Nucleus accumbens (tissue), 56 donors: Measurements from ENCODE around the gene PARP11.
A peak's percentile ranks its signal among the peaks of the same experiment; 100 is the strongest.

Experiments used
- DNase-seq, 56 donors: peaks; one replicate each; lab custom pipeline; 2025; lab: John Stamatoyannopoulos, UW

PARP11 gene, protein sequence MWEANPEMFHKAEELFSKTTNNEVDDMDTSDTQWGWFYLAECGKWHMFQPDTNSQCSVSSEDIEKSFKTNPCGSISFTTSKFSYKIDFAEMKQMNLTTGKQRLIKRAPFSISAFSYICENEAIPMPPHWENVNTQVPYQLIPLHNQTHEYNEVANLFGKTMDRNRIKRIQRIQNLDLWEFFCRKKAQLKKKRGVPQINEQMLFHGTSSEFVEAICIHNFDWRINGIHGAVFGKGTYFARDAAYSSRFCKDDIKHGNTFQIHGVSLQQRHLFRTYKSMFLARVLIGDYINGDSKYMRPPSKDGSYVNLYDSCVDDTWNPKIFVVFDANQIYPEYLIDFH

DNA sequence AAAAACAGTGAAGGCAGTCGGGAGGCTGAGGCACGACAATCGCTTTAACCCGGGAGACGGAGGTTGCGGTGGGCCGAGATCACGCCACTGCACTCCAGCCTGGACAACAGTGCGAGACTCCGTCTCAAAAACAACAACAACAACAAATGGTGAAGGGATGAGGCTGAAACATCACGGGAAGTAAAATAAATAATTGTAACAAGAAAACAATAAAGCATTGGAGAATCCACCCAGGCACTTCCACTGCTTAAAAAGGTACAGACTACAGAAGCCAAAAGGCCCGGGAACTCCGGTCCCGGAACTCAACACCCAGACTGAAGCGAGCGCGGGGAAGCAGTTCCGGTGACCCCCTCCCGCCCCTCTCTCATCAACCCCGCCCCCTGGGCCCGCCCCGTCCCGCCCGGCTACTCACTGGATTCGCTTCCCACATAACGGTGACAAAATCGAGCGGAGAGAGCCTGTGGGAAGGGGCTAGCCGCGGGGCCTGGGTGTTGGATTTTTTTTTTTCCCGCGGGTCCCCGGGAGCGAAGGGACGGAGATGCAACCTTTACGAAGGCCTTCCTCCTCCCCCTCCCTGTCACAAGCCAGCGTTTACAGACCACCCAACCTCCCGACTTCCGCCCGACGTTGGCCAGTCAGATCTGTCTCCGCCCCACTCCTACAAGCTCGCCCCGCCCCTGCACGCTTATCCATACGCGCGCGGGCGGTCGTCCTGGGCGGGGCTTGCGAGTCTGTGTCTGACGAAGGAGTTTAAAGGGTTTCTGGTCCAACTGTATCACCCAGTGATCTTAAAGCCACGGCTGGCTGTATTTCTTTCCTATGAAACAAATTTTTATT lies at the start of gene PARP11:
Gene PARP11 (minus strand): TSS at position 600 of the 837 bp plus-strand sequence. CDS start 170 bp downstream, at position 430.
- DNase-seq = peak; percentile 61 to 99 (median 96)

DNA sequence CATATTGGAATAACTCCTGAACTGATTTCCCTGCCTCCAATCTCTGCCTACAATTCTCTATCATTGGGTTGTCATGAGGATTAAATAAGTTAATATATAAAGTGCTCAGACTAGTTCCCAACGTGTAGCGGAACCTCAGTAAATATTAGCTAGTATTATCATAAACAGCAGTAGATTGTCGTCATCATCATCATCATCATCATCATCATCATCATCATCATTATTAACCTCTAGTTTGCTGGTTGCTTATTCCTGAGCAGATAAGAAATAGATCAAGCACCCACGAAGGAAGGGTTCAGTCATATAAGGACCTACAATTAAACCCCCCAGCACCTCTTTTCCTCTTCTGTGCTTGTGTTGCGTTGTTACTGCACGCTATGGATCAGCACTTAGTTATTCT lies 48.8 kb upstream of the PARP11 start:
- no peak for DNase-seq

DNA sequence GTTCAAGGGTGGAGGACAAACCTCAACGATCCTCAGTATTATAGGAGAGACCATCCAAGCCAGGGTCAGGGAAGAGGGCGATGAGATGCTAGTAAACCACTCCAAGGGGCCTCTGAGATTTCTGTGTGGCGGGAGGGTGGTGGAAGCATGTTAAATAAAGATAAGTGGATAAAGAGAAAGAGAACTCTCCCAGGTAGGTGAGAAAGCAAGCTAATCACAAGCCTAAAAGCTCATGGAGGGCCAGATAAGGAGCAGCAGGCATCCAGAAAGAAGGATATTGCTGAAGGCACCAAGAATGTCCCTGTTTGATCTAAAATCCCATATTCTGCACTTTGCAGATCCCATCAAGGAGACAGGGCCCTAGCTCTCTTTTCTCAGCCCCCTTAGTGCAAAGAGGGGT lies 48.3 kb upstream of the PARP11 start:
- DNase-seq = no peak

DNA sequence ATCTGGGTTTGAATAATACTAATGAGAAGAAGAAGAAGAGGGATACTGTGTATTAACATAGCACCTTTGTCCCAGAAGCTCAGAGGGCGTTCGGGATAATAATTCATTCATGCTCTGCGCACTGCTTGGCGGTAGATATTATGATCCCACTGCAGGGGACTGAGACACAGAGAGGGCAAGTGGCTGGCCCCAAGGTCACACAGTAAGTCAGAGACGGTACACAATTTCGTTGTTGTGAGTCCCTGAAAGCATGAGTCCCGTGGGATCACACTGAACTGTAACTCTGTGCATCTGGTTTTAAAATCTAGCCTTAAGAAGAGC lies 47.9 kb upstream of the PARP11 start:
- no peak for DNase-seq

DNA sequence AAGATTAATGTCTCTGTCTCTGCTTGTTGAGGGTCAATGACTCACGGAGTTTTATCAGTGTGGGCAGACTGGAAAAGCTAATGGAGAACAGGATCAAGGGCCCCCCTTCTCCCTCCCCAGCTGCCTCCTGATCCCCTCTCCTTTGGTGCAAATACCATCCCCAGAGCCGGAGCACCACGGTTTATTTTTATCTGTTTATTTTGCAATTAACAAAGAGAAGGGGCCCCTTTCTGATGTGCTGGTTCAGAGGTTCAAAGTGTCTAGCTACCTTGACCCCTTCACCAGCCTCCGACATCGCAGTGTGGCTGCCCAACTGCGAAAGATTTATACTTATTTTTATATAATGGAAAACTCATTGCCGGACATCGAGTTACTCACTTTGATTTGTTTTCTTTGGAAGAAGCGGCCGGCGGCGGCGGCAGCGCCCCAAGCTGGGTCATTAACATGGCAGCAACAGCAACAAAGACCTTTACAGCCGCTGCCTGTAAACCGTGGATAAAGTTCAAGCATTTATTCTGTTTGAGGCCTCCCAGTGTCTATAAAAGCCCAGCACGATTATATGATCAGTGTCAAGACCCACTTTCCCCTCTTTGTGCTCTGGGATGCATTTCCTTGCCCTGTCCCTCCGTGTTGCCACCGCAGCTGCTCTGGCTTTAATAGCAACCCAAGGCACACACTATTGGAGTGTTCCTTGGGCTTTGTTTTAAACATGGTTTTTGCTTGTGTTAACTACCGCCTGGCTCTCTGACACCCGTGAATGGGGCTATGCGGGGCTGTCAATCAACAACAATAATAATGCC lies 47.4 kb upstream of the PARP11 start:
- no peak for DNase-seq

DNA sequence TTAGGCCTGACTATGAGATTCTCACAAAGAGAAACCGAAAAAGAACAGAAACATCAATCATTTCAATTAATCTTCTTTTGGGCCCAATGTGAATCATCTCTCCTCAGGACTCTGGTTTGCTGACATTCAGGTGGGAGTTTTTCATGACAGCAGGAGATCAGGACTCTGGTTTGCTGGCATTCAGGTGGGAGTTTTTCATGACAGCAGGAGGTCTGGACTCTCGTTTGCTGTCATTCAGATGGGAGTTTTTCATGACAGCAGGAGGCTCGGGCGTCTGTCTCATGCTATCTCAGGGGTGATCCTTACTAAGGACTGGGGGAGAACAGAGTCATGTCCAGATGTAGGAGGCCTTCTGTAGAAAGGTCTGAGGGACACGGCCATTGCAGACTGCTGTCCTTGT lies 40.1 kb upstream of the PARP11 start:
- peak in 2 of 56 donors; percentile 1 to 22 for DNase-seq

DNA sequence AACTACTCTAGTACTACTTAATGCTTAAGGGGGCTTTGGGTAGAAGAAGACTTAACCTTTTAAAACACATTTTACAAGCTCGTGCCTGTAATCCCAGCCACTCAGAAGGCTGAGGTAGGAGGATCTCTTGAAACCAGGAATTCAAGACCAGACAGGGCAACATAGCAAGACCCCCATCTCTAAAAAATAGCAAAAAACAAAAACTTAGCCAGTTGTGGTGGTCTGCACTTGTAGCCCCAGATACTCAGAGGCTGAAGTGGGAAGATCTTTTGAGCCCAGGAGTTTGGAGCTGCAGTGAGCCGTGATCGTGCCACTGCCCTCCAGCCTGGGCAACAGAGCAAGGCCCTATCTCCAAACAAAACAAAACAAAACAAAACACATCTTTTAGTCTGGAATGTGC lies 39.7 kb upstream of the PARP11 start:
- DNase-seq = no peak

DNA sequence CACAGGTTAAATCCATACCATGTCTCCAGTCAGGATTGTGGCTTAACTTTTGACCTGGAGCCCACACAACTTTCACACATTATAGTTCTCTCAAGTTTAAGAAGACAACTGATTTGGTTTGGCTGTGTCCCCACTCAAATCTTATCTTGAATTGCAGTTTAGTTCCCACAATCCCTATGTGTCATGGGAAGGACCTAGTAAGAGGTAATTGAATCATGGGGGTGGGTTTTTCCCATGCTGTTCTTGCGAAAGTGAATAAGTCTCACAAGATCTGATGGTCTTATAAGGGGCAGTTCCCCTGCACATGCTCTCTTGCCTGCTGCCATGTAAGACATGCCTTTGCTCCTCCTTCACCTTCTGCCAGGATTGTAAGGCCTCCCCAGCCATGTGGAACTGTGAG lies 38.2 kb upstream of the PARP11 start:
- DNase-seq = no peak

DNA sequence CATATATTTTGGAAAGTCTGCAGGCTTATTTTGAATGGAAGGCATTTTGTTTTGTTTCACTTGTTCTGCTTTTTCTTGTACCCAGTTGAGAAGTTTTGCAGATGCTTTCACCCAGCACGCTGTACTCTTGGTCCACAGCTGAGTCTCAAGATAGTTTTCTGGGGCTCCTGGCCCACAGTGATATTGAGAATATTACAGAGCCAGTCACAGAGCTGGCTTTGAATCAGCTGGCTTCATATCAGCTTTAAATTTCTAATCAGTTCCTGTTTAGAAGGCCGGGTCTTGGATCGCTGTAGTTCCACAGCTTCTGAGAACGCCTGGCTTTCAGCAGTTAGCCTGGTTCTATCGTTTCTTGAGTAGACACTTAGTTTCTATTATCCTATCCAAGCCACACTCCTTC lies 32.5 kb upstream of the PARP11 start:
- no peak for DNase-seq

DNA sequence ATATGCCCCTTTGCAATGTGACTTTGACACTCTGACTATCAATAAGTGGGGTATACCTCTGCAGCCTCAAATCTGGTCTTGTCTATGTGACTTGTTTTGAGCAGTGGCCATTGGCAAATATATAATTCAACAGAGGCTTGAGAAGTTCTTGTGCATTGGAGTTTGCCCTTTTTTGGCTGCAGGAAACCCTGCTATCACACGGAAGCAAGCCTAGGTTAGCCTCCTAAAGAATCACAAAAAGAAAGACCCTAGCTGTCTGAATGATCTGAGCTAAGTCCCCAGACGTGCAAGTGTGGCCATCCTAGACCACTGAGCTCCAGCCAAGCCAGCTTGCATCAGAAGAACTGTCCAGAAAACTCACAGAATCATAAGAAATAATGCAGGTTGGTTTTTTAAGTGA lies 31.8 kb upstream of the PARP11 start:
- DNase-seq = no peak

DNA sequence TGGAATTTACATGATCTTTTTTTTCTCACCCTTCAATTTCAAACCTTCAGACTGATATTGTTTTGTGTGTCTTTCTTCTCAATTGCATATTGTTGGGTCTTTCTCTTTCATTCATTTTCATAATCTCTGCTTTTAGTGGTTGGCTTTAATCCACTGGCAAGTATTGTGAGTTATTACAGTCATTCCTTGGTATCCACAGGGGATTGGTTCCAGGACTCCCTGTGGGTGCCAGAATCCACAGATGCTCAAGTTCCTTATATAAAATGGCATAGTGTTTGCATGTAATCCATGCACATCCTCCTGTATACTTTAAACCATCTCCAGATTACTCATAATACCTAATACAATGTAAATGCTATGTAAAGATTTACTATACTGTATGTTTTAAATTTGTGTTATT lies 29.7 kb upstream of the PARP11 start:
- DNase-seq = no peak

DNA sequence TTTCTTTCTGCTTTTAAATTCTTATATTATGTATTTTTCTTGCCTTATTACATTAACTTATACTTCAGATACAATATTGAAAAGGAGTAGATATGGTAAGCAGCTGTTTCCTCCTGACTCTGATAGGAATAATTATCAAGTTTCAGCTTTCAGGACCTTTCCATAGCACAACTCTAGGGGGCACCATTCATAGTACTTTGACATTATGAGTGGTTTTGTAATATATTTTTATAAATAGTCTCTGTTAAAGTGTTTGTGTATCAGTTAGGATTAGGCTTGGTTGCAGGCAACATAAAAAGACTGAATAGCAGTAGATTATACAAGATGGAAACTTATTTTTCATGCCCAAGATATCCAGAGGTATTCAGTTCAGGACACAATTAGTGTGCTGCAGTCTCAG lies 27.9 kb upstream of the PARP11 start:
- no peak for DNase-seq

DNA sequence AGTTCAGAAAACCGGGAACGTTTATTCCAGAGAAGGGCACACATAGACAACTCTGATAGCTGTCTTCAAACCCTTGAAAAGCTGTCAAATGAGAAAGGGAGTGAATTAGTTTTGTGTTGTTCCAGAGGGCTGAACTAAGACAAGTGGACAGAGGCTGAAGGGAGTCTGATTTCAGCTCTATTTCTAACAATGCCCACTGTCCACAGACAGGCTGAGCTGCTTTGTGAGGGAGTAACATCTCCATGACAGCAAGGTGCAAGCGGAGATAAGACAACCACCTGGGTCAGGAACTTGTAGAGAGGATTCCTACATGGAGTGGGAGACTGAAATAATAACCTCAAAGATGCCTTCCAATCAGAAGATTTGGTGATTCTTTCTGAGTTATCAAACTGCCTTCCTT lies 25.6 kb upstream of the PARP11 start:
- no peak for DNase-seq

DNA sequence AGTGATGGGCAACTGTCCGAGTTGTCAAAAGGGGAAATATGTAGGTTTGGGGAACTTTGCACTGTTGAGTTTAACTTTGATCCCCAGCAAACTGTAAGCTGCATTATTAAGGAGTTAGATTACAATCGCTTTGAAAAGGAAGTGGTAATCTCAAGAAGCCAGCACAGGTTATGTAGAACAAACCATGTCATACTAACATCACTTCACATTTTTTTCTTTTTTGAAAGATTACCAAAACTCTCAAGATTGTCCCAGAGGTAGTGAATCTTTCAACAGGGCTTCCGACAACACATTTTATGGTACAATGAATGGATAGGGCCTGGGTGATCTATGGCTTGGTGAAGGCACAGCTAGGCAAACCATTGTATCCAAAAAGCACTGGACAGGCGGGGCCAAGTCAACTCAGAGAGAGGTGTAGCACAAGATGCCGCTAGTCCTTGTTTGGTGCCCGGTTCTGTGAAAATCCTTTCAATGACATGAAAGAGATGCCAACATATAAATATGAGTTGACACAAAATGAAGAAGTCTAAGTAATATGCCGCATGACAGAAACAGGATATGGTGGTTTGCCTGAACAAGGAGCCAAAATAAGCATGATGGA lies 24.3 kb upstream of the PARP11 start:
- DNase-seq = no peak

DNA sequence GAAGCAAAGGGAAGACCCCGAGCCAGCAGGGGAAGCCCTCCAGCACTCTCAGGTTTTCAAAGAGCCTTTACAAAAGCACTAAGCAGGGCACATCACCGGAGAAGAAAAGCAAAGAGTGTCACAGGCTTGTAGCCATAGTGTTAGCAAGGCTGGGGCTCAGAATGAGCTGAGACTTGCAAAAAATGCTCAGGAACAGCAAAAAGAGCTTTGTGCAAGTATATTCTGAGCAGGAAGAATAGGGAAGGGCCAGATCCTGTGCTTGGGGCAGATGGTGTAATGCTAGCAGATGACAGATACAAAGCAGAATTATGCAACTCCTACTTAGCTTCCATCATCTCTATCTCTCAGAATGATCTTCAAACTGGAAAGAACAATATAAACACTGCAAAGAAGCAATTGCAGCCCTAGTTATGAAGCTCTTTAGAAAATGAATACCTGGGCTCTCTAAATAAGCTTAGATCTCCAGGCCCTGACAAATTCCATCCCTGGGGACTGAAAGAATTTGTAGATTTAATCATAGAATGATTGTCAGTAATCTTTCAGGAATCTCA lies 23.7 kb upstream of the PARP11 start:
- DNase-seq = no peak

DNA sequence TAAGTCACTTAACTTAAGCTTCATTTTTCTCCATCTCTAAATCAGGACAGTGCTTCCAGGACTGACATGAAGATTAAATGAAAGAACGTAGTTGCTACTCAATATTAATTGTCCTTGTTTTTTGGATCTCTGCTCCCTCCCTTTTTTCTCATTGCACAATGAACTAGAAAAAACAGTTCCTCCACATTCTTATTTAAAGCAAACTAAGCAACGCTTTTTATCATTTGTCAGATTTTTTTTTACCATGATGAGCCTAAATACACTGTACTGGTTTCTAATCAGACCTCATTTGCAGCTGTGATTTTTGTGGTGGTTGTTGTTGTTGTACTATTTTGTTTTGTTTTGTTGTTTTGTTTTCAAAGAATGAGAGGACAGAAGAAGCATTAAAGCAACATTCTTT lies 23.2 kb upstream of the PARP11 start:
- DNase-seq = no peak

DNA sequence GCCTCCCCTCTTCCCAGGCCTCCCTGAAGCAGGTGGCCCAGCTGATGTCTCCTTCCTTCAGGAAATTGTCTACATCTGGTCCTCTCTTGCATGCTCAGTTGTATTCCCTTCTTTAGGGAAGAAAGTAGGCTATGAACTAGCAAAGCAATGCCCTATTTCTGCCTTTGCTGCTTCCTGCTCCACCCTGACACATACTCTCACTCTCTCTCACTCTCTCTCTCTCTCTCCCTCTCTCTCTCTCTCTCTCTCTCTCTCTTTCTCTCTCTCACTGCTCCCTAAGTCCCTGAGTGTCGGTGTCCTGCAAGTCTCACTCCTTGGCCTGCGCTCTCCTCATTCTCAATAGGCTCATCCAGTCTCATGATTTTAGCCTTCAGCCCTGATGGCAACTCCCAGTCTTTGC lies 19.4 kb upstream of the PARP11 start:
- DNase-seq = no peak

DNA sequence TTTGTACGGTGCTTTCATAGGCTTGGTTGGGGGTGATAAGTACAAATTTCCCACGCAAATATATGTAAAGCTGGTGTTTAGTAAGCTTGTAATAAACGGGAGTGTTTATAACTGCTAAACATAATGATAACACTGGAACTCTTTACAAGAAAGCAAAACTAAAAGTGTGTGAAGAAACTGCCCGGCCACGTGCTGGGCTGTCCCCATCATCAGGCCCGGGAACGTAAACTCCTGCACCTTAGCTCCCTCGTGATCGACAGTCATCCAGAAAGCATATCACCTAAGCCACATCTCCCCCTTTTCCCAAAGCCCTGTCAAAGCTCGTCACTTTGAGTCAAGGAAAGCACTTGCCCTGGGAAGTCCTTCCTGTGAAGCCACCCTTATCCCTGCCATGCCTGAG lies 18.0 kb upstream of the PARP11 start:
- DNase-seq = no peak

DNA sequence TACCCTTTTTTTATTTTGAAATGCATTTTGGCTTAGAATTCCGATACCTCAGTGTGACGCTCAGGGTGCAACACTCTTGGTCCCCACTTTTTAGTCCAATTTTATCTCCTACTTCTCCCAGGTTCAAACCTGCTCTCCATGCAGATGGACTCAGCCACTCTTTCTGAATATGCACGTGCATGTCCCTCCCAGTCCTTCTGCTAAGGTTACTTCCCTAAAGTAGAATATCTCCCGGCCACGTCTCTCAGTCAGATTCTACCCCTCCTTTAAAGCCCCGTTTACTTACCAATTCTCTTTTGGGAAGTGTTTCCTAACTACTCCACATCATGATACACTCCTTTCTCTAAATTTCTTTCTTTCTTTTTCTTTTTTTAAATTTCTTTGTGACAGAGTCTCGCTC lies 15.5 kb upstream of the PARP11 start:
- no peak for DNase-seq

DNA sequence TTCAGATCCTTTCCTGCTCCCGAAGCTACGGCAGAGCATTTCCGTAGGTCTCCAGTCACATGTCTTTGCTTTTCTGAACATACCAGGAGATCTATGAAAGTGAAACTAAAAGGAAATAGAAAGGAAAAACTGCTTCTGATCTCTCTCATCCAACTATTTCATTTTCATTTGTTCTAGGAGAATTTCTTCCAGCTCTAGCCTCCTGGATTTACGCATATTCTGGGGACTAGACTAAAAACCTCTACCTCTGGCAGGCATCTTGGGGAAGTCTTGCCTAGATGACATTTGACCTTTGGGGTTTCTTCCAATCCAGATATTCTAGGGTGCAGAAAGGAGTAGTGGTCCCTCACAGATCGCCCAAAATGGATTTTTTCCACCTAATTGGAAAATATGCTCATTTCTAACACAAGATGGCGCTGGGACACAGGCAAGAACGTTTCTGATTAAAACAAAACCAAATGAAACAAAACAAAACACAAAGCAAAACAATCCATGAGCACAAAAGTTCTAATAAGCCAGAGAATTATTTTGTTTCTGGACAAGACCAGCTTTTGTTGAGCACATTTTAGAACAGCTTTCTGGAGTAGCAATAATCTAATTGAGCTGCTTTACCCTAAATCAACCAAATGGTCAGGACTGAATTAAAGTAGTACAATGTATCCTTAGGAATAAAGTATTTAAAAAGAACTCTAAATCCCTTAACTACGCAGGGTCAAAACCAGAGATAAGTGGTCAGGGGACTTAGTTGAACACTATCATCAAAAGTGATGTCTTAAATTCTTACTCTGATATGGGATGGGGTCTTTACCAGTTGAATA lies 12.3 kb upstream of the PARP11 start:
- DNase-seq = peak in 7 of 56 donors; percentile 2 to 26 (median 9)
